ENCODE data around the gene RNF39.

Gene RNF39

GRCh38 chr6:30053682-30054081 lies 21.9 kb downstream of the RNF39 start:
- no peak overlapping the region for H3K9ac ChIP-seq (ENCODE audit: low read depth, low read length, poor library complexity)
- WGBS, 2 donors (ENCODE audit: extremely low coverage in 2 of 2, insufficient read length in 2 of 2, insufficient replicate concordance in 1 of 2), result no CpG with 5 or more reads among the region's 3 CpGs
- no peaks in the 10 kb centered on the region for H3K27me3 ChIP-seq (ENCODE audit: control insufficient read depth in 3 of 3, insufficient read depth in 3 of 3, low read depth in 1 of 3, low read length in 3 of 3)

GRCh38 chr6:30047220-30047619 lies 28.3 kb downstream of the RNF39 start:
- H3K27ac ChIP-seq (replicated peaks; ENCODE audit: low read length), result no peak overlapping the region
- H4K8ac ChIP-seq (ENCODE audit: low read depth, low read length), result no peak overlapping the region
- no peak overlapping the region for H2BK120ac ChIP-seq (ENCODE audit: low read depth, low read length)
- H3K27me3 ChIP-seq (ENCODE audit: control insufficient read depth in 3 of 3, insufficient read depth in 3 of 3, low read depth in 1 of 3, low read length in 3 of 3), result no peaks in the 10 kb centered on the region
- H3K9me3 ChIP-seq (replicated peaks in 1 of 2; ENCODE audit: control insufficient read depth in 2 of 2, insufficient read depth in 1 of 2, low read depth in 1 of 2, low read length in 2 of 2), result no peaks in the 10 kb centered on the region
- no peak overlapping the region for H2AFZ ChIP-seq (ENCODE audit: low read length)
- H3K18ac ChIP-seq (ENCODE audit: low read length), result no peak overlapping the region
- H3K4me2 ChIP-seq (ENCODE audit: insufficient read depth, low read length, poor library complexity, severe bottlenecking), result no peak overlapping the region
- no peak overlapping the region for H2AK5ac ChIP-seq (ENCODE audit: low read depth, low read length)
- no peaks in the 10 kb centered on the region for H3K79me1 ChIP-seq (ENCODE audit: low read depth, low read length)
- no peak for DNase-seq (ENCODE audit: low spot score)
- H3K9ac ChIP-seq (ENCODE audit: low read depth, low read length, poor library complexity), result no peak overlapping the region
- no peak overlapping the region for H3K4me3 ChIP-seq (ENCODE audit: low read length in 2 of 2)
- no peak overlapping the region for H3K23ac ChIP-seq (ENCODE audit: low read depth, low read length, poor library complexity)
- H3K14ac ChIP-seq (ENCODE audit: low read length), result no peak overlapping the region
- H4K91ac ChIP-seq (ENCODE audit: low read depth, low read length, poor library complexity), result no peak overlapping the region
- H2BK15ac ChIP-seq (ENCODE audit: low read length), result no peak overlapping the region
- H2BK12ac ChIP-seq (ENCODE audit: low read length), result no peak overlapping the region
- WGBS, 2 donors (ENCODE audit: extremely low coverage in 2 of 2, insufficient read length in 2 of 2, insufficient replicate concordance in 1 of 2), result no CpG with 5 or more reads among the region's 2 CpGs
- H3K4ac ChIP-seq (ENCODE audit: low read length), result no peak overlapping the region
- H2BK5ac ChIP-seq (ENCODE audit: low read length), result no peak overlapping the region
- H3K4me1 ChIP-seq (ENCODE audit: control insufficient read depth in 2 of 2, insufficient read depth in 1 of 2, low read depth in 1 of 2, low read length in 2 of 2), result peaks cover 0 to 2% of the 10 kb centered on the region in 2 donors
- H3K36me3 ChIP-seq (replicated peaks in 1 of 2; ENCODE audit: control insufficient read depth in 2 of 2, insufficient read depth in 2 of 2, low read length in 2 of 2), result peaks cover 0 to 4% of the 10 kb centered on the region in 2 donors

More at GRCh38 chr6:30053682-30054081, 21.9 kb downstream of the RNF39 start:
- Histone ChIP-seq H2BK15ac (ENCODE audit: low read length) (no peak overlapping the region), H3K4me2 (ENCODE audit: insufficient read depth, low read length, poor library complexity, severe bottlenecking) (no peak overlapping the region), H2AK5ac (ENCODE audit: low read depth, low read length) (no peak overlapping the region), H4K8ac (ENCODE audit: low read depth, low read length) (no peak overlapping the region), H2BK12ac (ENCODE audit: low read length) (no peak overlapping the region), H3K4me1 (ENCODE audit: control insufficient read depth in 2 of 2, insufficient read depth in 1 of 2, low read depth in 1 of 2, low read length in 2 of 2) (peaks cover 0 to 2% of the 10 kb centered on the region in 2 donors), H3K9me3 (replicated peaks in 1 of 2; ENCODE audit: control insufficient read depth in 2 of 2, insufficient read depth in 1 of 2, low read depth in 1 of 2, low read length in 2 of 2) (no peaks in the 10 kb centered on the region), H3K79me1 (ENCODE audit: low read depth, low read length) (no peaks in the 10 kb centered on the region), H2AFZ (ENCODE audit: low read length) (no peak overlapping the region), H3K14ac (ENCODE audit: low read length) (no peak overlapping the region), H3K4me3 (ENCODE audit: low read length in 2 of 2) (no peak overlapping the region), H2BK5ac (ENCODE audit: low read length) (no peak overlapping the region), H4K91ac (ENCODE audit: low read depth, low read length, poor library complexity) (no peak overlapping the region), H3K4ac (ENCODE audit: low read length) (no peak overlapping the region), H3K18ac (ENCODE audit: low read length) (no peak overlapping the region), H3K27ac (replicated peaks; ENCODE audit: low read length) (no peak overlapping the region), H2BK120ac (ENCODE audit: low read depth, low read length) (no peak overlapping the region), H3K36me3 (replicated peaks in 1 of 2; ENCODE audit: control insufficient read depth in 2 of 2, insufficient read depth in 2 of 2, low read length in 2 of 2) (peaks cover 0 to 41% of the 10 kb centered on the region in 2 donors), H3K23ac (ENCODE audit: low read depth, low read length, poor library complexity) (no peak overlapping the region)
- no peak for DNase-seq (ENCODE audit: low spot score)

GRCh38 chr6:30044630-30045029 lies 30.9 kb downstream of the RNF39 start:
- Histone ChIP-seq H2BK12ac (ENCODE audit: low read length) (no peak overlapping the region), H3K9me3 (replicated peaks in 1 of 2; ENCODE audit: control insufficient read depth in 2 of 2, insufficient read depth in 1 of 2, low read depth in 1 of 2, low read length in 2 of 2) (no peaks in the 10 kb centered on the region), H2AK5ac (ENCODE audit: low read depth, low read length) (no peak overlapping the region), H3K79me1 (ENCODE audit: low read depth, low read length) (no peaks in the 10 kb centered on the region), H3K27ac (replicated peaks; ENCODE audit: low read length) (no peak overlapping the region), H3K36me3 (replicated peaks in 1 of 2; ENCODE audit: control insufficient read depth in 2 of 2, insufficient read depth in 2 of 2, low read length in 2 of 2) (no peaks in the 10 kb centered on the region), H3K23ac (ENCODE audit: low read depth, low read length, poor library complexity) (no peak overlapping the region), H3K4ac (ENCODE audit: low read length) (no peak overlapping the region), H3K9ac (ENCODE audit: low read depth, low read length, poor library complexity) (peak overlapping the region; percentile 6), H3K14ac (ENCODE audit: low read length) (no peak overlapping the region), H2BK120ac (ENCODE audit: low read depth, low read length) (no peak overlapping the region), H2BK5ac (ENCODE audit: low read length) (no peak overlapping the region), H3K27me3 (ENCODE audit: control insufficient read depth in 3 of 3, insufficient read depth in 3 of 3, low read depth in 1 of 3, low read length in 3 of 3) (no peaks in the 10 kb centered on the region), H4K91ac (ENCODE audit: low read depth, low read length, poor library complexity) (no peak overlapping the region), H3K4me3 (ENCODE audit: low read length in 2 of 2) (no peak overlapping the region), H2BK15ac (ENCODE audit: low read length) (no peak overlapping the region), H3K18ac (ENCODE audit: low read length) (no peak overlapping the region), H3K4me2 (ENCODE audit: insufficient read depth, low read length, poor library complexity, severe bottlenecking) (no peak overlapping the region), H3K4me1 (ENCODE audit: control insufficient read depth in 2 of 2, insufficient read depth in 1 of 2, low read depth in 1 of 2, low read length in 2 of 2) (no peaks in the 10 kb centered on the region), H4K8ac (ENCODE audit: low read depth, low read length) (no peak overlapping the region), H2AFZ (ENCODE audit: low read length) (no peak overlapping the region)
- no CpG with 5 or more reads among the region's 2 CpGs for WGBS, 2 donors (ENCODE audit: extremely low coverage in 2 of 2, insufficient read length in 2 of 2, insufficient replicate concordance in 1 of 2)
- DNase-seq (ENCODE audit: low spot score), result no peak

GRCh38 chr6:30043744-30044143 lies 31.8 kb downstream of the RNF39 start:
- Histone ChIP-seq H2AK5ac (ENCODE audit: low read depth, low read length) (no peak overlapping the region), H3K4me1 (ENCODE audit: control insufficient read depth in 2 of 2, insufficient read depth in 1 of 2, low read depth in 1 of 2, low read length in 2 of 2) (no peaks in the 10 kb centered on the region), H3K14ac (ENCODE audit: low read length) (no peak overlapping the region), H3K36me3 (replicated peaks in 1 of 2; ENCODE audit: control insufficient read depth in 2 of 2, insufficient read depth in 2 of 2, low read length in 2 of 2) (no peaks in the 10 kb centered on the region), H3K27me3 (ENCODE audit: control insufficient read depth in 3 of 3, insufficient read depth in 3 of 3, low read depth in 1 of 3, low read length in 3 of 3) (no peaks in the 10 kb centered on the region), H3K27ac (replicated peaks; ENCODE audit: low read length) (no peak overlapping the region), H3K23ac (ENCODE audit: low read depth, low read length, poor library complexity) (no peak overlapping the region), H2BK15ac (ENCODE audit: low read length) (no peak overlapping the region), H3K9ac (ENCODE audit: low read depth, low read length, poor library complexity) (no peak overlapping the region), H3K18ac (ENCODE audit: low read length) (no peak overlapping the region), H2BK120ac (ENCODE audit: low read depth, low read length) (no peak overlapping the region), H2BK12ac (ENCODE audit: low read length) (no peak overlapping the region), H2AFZ (ENCODE audit: low read length) (no peak overlapping the region), H4K91ac (ENCODE audit: low read depth, low read length, poor library complexity) (no peak overlapping the region), H3K4me3 (ENCODE audit: low read length in 2 of 2) (no peak overlapping the region), H3K4ac (ENCODE audit: low read length) (no peak overlapping the region), H3K79me1 (ENCODE audit: low read depth, low read length) (no peaks in the 10 kb centered on the region), H3K4me2 (ENCODE audit: insufficient read depth, low read length, poor library complexity, severe bottlenecking) (no peak overlapping the region), H2BK5ac (ENCODE audit: low read length) (no peak overlapping the region), H3K9me3 (replicated peaks in 1 of 2; ENCODE audit: control insufficient read depth in 2 of 2, insufficient read depth in 1 of 2, low read depth in 1 of 2, low read length in 2 of 2) (no peaks in the 10 kb centered on the region), H4K8ac (ENCODE audit: low read depth, low read length) (no peak overlapping the region)
- no peak for DNase-seq (ENCODE audit: low spot score)
- no CpG with 5 or more reads among the region's 2 CpGs for WGBS, 2 donors (ENCODE audit: extremely low coverage in 2 of 2, insufficient read length in 2 of 2, insufficient replicate concordance in 1 of 2)

Data from neuronal stem cell (in vitro differentiated cells).